NCI-H2196 (cell line): ENCODE results near the gene PTCH2.
"Not testable (repeated sequence)": the region's sequence is repeated elsewhere in the genome, so short reads cannot be mapped to it uniquely, and the experiment has no call there.

ENCODE experiments used
- DNase-seq: peaks from one replicate; lab custom pipeline; 2025; ENCODE audit not compliant: unreplicated experiment; lab: John Stamatoyannopoulos, UW

The PTCH2 gene

DNA sequence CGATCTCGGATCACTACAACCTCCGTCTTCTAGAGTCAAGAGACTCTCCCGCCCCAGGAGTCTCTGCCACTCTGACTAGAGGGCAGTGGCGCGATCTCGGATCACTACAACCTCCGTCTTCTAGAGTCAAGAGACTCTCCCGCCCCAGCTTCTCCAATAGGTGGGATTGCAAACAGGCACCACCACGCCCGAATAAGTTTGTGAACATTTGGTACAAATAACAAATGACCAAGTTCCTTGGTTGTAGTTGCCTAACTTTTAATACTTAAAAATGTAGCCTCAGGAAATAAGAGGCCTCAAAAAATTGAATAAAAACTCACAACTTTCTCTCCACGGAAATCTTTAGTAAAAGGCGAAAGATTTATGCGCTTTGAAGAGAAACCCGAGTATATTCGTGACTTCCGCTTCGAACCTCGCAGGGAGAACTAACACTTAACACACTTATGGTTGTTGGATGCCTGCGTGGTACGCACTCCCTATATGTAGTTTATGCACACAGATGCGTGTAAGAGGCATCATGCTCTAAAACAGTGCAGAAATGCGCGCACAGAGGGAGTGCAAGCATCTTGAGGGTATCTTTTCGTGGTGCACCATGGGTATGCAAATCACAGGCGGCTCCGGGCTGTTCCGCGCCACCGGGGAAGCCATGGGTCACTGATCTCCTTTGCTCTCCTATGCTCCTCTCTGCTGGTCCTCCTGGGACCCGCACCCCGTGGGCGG is 23.3 kb downstream of the PTCH2 start:
- no peak for DNase-seq

- no peak for DNase-seq
These were observed 23.9 kb downstream of the PTCH2 start for GRCh38 chr1:44819196-44819607.

DNA sequence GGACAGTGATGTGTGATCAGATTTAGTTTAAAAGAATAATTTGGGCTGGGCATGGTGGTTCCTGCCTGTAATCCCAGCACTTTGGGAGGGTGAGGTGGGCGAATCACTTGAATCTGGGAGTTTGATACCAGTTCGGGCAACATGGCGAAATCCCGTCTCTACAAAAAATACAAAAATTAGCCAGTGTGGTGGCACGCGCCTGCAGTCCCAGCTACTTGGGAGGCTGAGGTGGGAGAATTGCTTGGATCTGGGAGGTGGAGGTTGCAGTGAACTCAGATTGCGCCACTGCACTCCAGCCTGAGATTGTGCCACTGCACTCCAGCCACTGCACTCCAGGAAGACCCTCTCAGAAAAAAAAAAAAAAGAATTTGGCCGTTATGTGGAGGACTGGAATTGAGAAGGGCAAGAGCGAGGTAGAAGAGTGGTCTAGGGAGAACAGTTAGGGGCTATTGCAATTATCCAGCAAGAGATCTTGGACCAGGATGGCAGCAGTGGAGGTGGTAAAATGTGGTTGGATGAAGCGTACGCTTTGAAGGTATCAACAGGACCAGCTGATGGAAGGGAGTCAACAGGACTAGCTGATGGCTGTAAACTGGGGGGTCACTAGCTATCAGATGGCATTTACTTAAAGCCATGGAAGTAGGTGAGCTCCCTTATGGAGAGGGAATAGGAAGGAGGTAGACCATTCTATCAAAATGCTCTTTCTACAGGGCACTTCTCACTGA is 25.1 kb downstream of the PTCH2 start:
- DNase-seq: no peak

GRCh38 chr1:44817307-44817706 is 25.7 kb downstream of the PTCH2 start:
- no peak for DNase-seq

- not testable (repeated sequence) for DNase-seq
These were observed 27.1 kb downstream of the PTCH2 start for GRCh38 chr1:44815926-44816325.

GRCh38 chr1:44812822-44813543 is 30.1 kb downstream of the PTCH2 start:
- DNase-seq: no peak

DNA sequence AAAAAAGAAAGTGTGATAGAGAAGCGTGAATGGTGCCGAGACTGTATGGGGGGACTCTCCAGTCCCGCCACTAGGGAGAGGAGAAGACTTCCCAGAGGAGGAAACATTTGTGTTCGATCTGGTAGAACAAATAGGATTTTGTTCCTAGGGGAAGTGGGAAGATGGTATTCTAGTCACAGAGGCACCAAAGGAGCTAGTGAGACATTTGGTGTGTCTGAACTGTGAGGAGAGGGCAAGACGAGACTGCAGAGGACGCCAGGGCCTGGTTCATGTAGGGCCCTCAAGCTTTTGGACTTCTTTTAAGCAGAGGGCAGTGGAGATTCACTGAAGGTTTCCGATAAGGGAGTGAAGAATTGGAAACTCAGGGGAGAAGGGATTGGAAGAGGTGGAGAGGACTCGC is 31.8 kb downstream of the PTCH2 start:
- DNase-seq: no peak

DNA sequence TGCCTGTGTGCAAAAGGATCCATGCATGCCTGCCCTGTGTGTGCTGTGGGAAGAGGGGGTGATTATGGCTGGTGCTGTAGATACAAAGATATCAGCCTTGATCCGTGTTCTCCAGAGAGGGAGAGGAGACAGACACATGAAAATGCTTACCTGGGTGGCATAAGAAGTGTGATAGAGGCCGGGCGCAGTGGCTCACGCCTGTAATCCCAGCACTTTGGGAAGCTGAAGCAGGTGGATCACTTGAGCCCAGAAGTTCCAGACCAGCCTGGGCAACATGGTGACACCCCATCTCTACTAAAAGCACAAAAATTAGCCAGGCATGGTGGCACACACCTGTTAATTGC is 32.3 kb downstream of the PTCH2 start:
- DNase-seq: not testable (repeated sequence)

- peak; percentile 63 for DNase-seq
These were observed 32.8 kb downstream of the PTCH2 start for GRCh38 chr1:44810101-44810761.

GRCh38 chr1:44808938-44809917 is 33.8 kb downstream of the PTCH2 start:
- no peak for DNase-seq

DNA sequence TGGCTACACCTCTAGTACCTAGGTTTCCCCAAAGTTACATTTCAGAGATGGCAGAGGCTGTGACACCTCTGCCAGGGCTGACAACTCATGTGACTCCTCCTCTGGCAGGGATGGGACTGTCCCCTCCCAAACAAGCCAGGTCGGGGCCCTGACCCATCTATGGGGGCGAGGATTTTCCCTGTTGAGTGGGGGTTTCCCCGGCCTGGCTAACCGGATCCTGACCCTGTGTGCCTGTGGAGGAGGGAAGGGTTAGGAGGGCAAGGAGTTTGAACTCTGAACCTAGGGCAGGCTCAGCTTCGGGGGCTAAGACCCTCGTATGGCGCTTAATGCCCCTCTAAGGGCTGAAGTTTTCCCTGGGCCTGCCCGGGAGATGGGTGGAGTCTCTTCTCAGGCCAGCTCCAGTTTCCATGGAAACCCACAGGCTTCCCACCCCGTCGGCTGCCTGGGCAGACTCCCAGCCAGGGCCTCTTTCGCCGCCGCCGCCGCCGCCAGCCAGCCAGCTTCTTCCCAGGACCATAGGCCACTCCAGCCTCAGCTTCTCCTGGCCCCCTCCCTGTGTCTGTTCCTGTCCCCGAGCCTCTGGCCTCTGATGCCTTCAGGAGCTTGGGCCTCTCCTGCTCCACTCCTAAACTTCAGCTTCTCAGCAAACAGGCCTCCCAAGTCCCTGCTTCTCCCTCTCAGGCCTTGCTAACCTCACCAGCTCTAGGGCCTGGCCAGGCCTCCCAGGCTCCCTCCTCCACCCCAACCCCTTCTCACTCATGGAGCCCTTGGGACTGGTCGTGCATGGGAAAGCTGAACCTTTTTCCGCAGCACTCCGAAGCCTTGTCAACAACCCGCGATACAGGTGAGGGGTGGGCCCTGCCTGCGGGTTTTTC is 34.8 kb downstream of the PTCH2 start, which contains the start of gene BTBD19:
TSS of gene BTBD19 (plus strand) at position 461 of the 875 bp plus-strand sequence. CDS start at position 759, 298 bp downstream.
- peak; percentile 43 for DNase-seq

DNA sequence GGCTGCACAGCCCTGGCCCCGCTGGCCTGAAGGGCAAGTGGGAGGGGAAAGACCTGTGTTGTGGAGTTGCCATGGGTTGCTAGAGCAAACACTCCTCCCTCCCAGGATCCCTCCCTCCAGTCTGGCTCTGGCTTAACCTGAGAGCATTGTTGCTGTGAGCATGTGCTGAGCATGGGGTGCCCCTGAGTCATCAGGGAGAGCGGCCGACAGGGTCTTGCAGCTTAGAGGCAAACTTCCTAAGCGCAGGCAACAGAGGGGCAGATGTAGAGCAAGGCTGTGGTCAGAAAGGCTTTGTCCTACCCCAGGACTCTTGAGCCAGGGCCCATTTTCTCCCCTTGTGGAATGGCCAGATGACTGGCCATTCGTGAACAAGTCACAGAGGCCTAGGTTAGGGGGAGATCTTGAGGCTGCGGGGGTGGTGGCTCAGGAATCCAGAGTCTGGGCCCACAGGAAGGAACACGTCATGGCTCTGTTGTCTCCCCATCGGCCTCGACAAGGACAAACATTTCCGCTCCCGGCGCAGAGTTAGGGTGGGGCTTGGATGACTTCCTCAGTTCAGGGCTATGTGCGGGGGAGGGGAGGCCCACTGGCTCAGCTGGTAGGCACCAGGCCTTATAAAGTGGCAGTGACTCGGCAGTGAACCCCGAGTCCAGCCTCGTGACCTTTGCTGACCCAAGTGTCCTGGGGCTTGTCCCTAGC is 35.5 kb downstream of the PTCH2 start:
- DNase-seq: peak; percentile 95

- DNase-seq: no peak
These were observed 36.2 kb downstream of the PTCH2 start, which contains the start of gene DYNLT4 for GRCh38 chr1:44806704-44807363. DYNLT4 (minus strand) TSS chr1:44807351; CDS start chr1:44806668, 683 bp downstream.

- no peak for DNase-seq
These were observed 36.9 kb downstream of the PTCH2 start for GRCh38 chr1:44806025-44806703.

DNA sequence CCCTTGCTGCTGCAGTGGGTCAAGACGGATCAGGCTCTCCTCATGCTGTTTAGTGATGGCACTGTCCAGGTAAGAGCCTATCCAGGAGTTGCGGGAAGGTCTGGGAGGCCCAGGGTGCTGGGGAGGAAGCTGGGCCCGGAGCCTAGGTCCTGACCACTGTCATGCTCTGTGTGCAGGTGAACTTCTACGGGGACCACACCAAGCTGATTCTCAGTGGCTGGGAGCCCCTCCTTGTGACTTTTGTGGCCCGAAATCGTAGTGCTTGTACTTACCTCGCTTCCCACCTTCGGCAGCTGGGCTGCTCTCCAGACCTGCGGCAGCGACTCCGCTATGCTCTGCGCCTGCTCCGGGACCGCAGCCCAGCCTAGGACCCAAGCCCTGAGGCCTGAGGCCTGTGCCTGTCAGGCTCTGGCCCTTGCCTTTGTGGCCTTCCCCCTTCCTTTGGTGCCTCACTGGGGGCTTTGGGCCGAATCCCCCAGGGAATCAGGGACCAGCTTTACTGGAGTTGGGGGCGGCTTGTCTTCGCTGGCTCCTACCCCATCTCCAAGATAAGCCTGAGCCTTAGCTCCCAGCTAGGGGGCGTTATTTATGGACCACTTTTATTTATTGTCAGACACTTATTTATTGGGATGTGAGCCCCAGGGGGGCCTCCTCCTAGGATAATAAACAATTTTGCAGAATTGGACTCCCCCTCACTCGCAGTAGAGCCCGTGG is 37.6 kb downstream of the PTCH2 start:
- no peak for DNase-seq

- no peak for DNase-seq
These were observed 39.5 kb downstream of the PTCH2 start for GRCh38 chr1:44803312-44804095.
